Measurements from ENCODE around the gene PCDHGA5.

GRCh38 chr5:141326088-141326854 lies 37.7 kb upstream of the PCDHGA5 start:
- TF ChIP-seq CTCF (IDR thresholded peaks at IDR 0.05; ENCODE audit: low read depth, low read length, poor library complexity, severe bottlenecking) (peak; percentile 75), EZH2phosphoT487 (IDR thresholded peaks at IDR 0.05; ENCODE audit: borderline replicate concordance, low read length) (no peak)

All from DOHH2 (cell line).